ENCODE data around the gene ZBED4. TPM values are rescaled to one million over a fixed set of nuclear protein-coding genes. Genes with fewer than 3 reads are reported as not detected.

ZBED4 gene
- total RNA-seq, 1 experiment from 2014 or later, result 23.0 TPM

DNA sequence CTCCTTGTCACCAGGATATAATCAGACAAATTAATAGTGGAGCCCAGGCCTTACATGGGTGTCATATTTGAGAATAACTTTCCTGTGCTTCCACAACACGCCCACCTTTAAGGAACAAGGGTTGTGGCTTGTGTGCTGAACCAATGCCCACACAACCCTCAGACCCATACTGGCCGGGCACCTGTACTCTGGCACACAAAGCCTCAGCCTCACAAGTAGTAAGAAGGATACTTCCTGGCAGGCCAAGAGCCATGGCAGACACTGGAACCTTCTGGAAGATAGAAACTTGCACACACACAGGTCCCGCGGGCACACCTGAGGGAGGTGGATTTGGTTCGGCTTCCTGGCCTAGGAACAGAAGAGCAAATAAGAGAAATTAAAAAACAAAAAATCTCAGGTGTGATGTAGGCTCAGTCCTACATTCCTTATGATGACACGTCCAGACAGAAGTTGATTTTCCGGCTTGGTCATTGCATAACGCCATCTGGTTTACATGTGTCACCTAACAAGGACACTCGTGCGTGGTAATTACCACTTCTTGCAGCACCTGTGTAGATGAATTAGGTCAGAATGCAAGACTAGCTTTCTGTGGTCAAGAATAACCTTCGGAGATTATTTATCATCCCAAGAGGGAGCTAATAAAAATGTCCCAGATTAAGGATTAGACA lies 20.2 kb upstream of the ZBED4 start:
- Histone ChIP-seq H3K23ac (ENCODE audit: insufficient read length, low read depth, low read length) (no peak overlapping the region), H4K20me1 (ENCODE audit: control insufficient read depth, insufficient read depth, insufficient read length) (no peaks in the 10 kb centered on the region), H2AK5ac (ENCODE audit: insufficient read length, low read length) (no peak overlapping the region), H4K5ac (ENCODE audit: insufficient read length, low read depth, low read length) (no peak overlapping the region), H3K4me1 (ENCODE audit: insufficient read depth, low read length) (no peaks in the 10 kb centered on the region), H2BK15ac (ENCODE audit: low read depth, low read length) (no peak overlapping the region), H4K91ac (ENCODE audit: insufficient read length, low read depth, low read length) (no peak overlapping the region), H3K27me3 (ENCODE audit: insufficient read depth, low read length) (no peaks in the 10 kb centered on the region), H2BK12ac (ENCODE audit: insufficient read length, low read depth, low read length) (no peak overlapping the region), H2BK120ac (ENCODE audit: low read depth, low read length, poor library complexity, severe bottlenecking) (no peak overlapping the region), H3K4me2 (ENCODE audit: insufficient read depth, insufficient read length, low read length) (no peak overlapping the region), H3K9ac (ENCODE audit: extremely low read depth, insufficient read length, low read length) (no peak overlapping the region), H3K9me3 (ENCODE audit: control insufficient read depth, low read depth, low read length) (no peaks in the 10 kb centered on the region), H2BK20ac (ENCODE audit: low read depth, low read length, poor library complexity, severe bottlenecking) (no peak overlapping the region), H2BK5ac (ENCODE audit: insufficient read length, low read length) (no peak overlapping the region), H3K23me2 (ENCODE audit: insufficient read length, low read depth, low read length, poor library complexity, severe bottlenecking) (no peaks in the 10 kb centered on the region), H3K14ac (ENCODE audit: insufficient read depth, low read length) (no peak overlapping the region), H3T11ph (ENCODE audit: low read length) (no peak overlapping the region), H3K79me2 (ENCODE audit: insufficient read depth, low read length) (no peaks in the 10 kb centered on the region), H3K56ac (ENCODE audit: insufficient read length, low read depth, low read length) (no peak overlapping the region), H3K79me1 (ENCODE audit: insufficient read depth, low read depth, low read length, poor library complexity, severe bottlenecking) (no peaks in the 10 kb centered on the region), H2AFZ (ENCODE audit: low read length) (no peak overlapping the region), H3K4ac (ENCODE audit: low read depth, low read length) (no peak overlapping the region), H4K8ac (replicated peaks; ENCODE audit: insufficient read length, low read depth, low read length) (no peak overlapping the region), H3K27ac (ENCODE audit: insufficient read length, low read depth, low read length) (no peak overlapping the region), H3K18ac (ENCODE audit: insufficient read length, low read depth, low read length) (no peak overlapping the region)
- peaks cover 7 to 26% (median 17%) of the 10 kb centered on the region in 3 experiments; a peak in 6 of 7 replicates for H3K36me3 Mint-ChIP-seq (ENCODE audit: insufficient read depth in 1 of 3, low read depth in 3 of 3)
- no CpG with 5 or more reads among the region's 11 CpGs for WGBS (ENCODE audit: extremely low coverage, insufficient read length, low lambda C conversion rate)
- peaks cover 54% of the 10 kb centered on the region for H3K27me3 Mint-ChIP-seq (ENCODE audit: low read depth)
- peaks cover 20 to 42% of the 10 kb centered on the region in 2 experiments for H3K9me3 Mint-ChIP-seq
- no peak for DNase-seq
- H3K4me3 Mint-ChIP-seq, result no peak overlapping the region
- H3K27ac Mint-ChIP-seq, result no peak overlapping the region
- no peaks in the 10 kb centered on the region for H3K4me1 Mint-ChIP-seq
- TF ChIP-seq, protein P1, sequence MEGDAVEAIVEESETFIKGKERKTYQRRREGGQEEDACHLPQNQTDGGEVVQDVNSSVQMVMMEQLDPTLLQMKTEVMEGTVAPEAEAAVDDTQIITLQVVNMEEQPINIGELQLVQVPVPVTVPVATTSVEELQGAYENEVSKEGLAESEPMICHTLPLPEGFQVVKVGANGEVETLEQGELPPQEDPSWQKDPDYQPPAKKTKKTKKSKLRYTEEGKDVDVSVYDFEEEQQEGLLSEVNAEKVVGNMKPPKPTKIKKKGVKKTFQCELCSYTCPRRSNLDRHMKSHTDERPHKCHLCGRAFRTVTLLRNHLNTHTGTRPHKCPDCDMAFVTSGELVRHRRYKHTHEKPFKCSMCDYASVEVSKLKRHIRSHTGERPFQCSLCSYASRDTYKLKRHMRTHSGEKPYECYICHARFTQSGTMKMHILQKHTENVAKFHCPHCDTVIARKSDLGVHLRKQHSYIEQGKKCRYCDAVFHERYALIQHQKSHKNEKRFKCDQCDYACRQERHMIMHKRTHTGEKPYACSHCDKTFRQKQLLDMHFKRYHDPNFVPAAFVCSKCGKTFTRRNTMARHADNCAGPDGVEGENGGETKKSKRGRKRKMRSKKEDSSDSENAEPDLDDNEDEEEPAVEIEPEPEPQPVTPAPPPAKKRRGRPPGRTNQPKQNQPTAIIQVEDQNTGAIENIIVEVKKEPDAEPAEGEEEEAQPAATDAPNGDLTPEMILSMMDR (conservative IDR thresholded peaks at IDR 0.05), result no peak

Data from H9 (cell line).